H1 (cell line): Measurements from ENCODE around the gene NFAM1.

Experiments
- CHD2 ChIP-seq: IDR thresholded peaks from 2 replicates; pipeline ENCODE4 v1.6.1; 2012; ENCODE audit warnings: low read length, improper control_type of control experiment
- SIN3A ChIP-seq, 2 experiments: IDR thresholded peaks in 1 of 2; conservative IDR thresholded peaks in 1 of 2; 2 replicates each; pipeline ENCODE4 v1.6.1; 2011 to 2012; ENCODE audit warnings: low read length in 2 of 2, improper control_type of control experiment in 1 of 2, low read depth in 1 of 2, mild to moderate bottlenecking in 1 of 2
- TF ChIP-seq, protein P1 (sequence below), 3 experiments: IDR thresholded peaks; 1 replicate in 2 of 3; 2 replicates in 1 of 3; pipeline versions ENCODE4 v1.5.1 to v1.6.1; 2011; ENCODE audit warnings: low read length in 3 of 3, mild to moderate bottlenecking in 3 of 3, inconsistent platforms in 2 of 3, low read depth in 1 of 3, moderate library complexity in 1 of 3; ENCODE audit not compliant: insufficient read depth in 1 of 3; ENCODE audit errors: control extremely low read depth in 1 of 3
- TF ChIP-seq, protein P2 (sequence below): IDR thresholded peaks from 2 replicates; pipeline ENCODE4 v1.6.1; 2012; ENCODE audit warnings: inconsistent platforms

DNA sequence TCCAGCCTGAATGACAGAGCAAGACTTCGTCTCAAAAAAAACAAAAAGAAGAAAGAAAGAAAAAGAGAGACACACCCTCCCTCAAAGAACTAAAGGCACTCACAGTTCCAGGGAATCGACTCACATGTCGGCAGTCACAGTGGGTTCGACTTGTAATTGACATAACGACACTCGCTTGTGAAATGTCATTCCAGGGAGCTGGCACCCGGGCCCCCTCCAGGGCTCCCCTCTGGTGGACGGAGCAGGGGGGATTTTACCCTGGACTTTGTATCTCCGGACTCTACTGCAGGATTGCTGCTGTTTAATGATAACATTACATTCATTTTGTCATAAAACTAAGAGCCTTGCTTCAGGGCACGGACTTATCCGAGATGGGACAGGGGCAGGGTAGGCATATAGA is 18.2 kb downstream of the NFAM1 start:
- TF ChIP-seq, protein P1, sequence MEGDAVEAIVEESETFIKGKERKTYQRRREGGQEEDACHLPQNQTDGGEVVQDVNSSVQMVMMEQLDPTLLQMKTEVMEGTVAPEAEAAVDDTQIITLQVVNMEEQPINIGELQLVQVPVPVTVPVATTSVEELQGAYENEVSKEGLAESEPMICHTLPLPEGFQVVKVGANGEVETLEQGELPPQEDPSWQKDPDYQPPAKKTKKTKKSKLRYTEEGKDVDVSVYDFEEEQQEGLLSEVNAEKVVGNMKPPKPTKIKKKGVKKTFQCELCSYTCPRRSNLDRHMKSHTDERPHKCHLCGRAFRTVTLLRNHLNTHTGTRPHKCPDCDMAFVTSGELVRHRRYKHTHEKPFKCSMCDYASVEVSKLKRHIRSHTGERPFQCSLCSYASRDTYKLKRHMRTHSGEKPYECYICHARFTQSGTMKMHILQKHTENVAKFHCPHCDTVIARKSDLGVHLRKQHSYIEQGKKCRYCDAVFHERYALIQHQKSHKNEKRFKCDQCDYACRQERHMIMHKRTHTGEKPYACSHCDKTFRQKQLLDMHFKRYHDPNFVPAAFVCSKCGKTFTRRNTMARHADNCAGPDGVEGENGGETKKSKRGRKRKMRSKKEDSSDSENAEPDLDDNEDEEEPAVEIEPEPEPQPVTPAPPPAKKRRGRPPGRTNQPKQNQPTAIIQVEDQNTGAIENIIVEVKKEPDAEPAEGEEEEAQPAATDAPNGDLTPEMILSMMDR (IDR thresholded peaks at IDR 0.05; ENCODE audit: control extremely low read depth in 1 of 3, insufficient read depth in 1 of 3, low read depth in 1 of 3, low read length in 3 of 3): no peak
- TF ChIP-seq, protein P2, sequence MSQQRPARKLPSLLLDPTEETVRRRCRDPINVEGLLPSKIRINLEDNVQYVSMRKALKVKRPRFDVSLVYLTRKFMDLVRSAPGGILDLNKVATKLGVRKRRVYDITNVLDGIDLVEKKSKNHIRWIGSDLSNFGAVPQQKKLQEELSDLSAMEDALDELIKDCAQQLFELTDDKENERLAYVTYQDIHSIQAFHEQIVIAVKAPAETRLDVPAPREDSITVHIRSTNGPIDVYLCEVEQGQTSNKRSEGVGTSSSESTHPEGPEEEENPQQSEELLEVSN: no peak
- no peak for TF ChIP-seq CHD2
- no peak for TF ChIP-seq SIN3A (conservative IDR thresholded peaks at IDR 0.05 in 1 of 2, IDR thresholded peaks at IDR 0.05 in 1 of 2; ENCODE audit: low read depth in 1 of 2, low read length in 2 of 2)
